Measurements from ENCODE around the gene CPZ. TPM values are rescaled to one million over a fixed set of nuclear protein-coding genes. Genes with fewer than 3 reads are reported as not detected.

The CPZ gene
- total RNA-seq, 1 donor from 2014 or later: 4.9 TPM

DNA sequence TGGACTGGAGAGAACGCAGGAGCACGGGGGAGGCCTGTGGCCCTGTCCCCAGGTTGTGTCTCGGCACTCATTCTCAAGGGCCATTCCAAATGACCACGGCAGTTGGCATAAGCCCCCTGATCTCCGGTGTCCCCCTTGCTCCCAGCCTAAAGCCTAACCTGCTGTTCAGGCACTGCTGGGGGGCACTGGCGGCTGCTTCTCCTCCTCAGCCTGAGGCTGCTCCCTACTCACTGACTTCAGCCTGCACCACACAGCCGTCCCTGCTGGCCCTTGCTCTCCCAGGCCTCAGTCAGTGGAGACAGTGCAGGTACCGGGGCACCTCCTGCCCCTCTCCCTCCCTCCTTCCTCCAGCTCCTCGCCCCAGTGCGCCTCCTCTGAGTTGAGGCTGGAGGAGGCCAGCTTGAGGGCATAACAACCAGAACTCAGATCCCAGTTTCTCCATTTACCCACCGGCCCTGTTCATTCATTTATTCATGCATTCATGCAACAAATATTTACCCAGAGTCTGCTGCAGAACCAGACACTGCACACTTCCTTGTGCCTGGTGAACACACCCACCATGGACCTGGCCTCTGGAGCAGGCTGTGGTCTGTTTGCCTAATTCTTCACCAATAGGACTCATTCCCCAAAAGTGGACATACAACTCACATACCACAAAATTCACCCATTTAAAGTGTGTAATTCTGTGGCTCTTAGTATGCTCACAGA, 65.0 kb downstream of the CPZ start:
- Mint-ChIP-seq H3K36me3 (no peaks in the 10 kb centered on the region), H3K4me1 (ENCODE audit: unreplicated experiment) (peaks cover 4% of the 10 kb centered on the region), H3K27me3 (peaks cover 40% of the 10 kb centered on the region), H3K9me3 (no peaks in the 10 kb centered on the region), H3K4me3 (no peak overlapping the region), H3K27ac (no peak overlapping the region)
- peak; percentile 58 for DNase-seq (ENCODE audit: extremely low spot score, unreplicated experiment)
- no peak for TF ChIP-seq CTCF (conservative IDR thresholded peaks at IDR 0.05)

DNA sequence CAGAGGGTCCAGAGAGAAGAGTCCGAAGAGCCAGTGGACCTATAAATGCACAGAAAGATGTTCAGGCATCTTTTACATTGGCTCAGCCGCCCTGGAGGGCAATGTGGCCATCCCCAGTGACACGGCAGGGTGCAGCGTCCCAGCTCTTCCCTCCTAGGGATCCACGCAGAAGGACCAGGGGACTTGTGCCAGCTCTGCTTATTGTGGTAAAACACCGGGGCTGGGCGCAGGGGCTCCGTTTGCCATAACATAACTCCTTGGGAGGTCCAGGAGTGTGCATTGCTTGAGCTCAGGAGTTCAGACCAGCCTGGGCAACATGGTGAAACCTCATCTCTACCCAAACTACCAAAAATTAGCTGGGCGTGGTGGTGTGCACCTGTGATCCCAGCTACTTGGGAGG, 70.2 kb downstream of the CPZ start:
- no peak overlapping the region for H3K27ac Mint-ChIP-seq
- peaks cover 55% of the 10 kb centered on the region for H3K27me3 Mint-ChIP-seq
- no peak for TF ChIP-seq CTCF (conservative IDR thresholded peaks at IDR 0.05)
- H3K9me3 Mint-ChIP-seq: no peaks in the 10 kb centered on the region
- no peak overlapping the region for H3K4me3 Mint-ChIP-seq
- DNase-seq (ENCODE audit: extremely low spot score, unreplicated experiment): no peak
- peaks cover 4% of the 10 kb centered on the region for H3K4me1 Mint-ChIP-seq (ENCODE audit: unreplicated experiment)
- H3K36me3 Mint-ChIP-seq: no peaks in the 10 kb centered on the region

- Mint-ChIP-seq H3K36me3 (no peaks in the 10 kb centered on the region), H3K9me3 (no peaks in the 10 kb centered on the region), H3K4me1 (ENCODE audit: unreplicated experiment) (peaks cover 4% of the 10 kb centered on the region), H3K27ac (no peak overlapping the region), H3K4me3 (no peak overlapping the region), H3K27me3 (peaks cover 57% of the 10 kb centered on the region)
- no peak for TF ChIP-seq CTCF (conservative IDR thresholded peaks at IDR 0.05)
- DNase-seq (ENCODE audit: extremely low spot score, unreplicated experiment): no peak
Observed at GRCh38 chr4:8664031-8664805, 71.7 kb downstream of the CPZ start.

DNA sequence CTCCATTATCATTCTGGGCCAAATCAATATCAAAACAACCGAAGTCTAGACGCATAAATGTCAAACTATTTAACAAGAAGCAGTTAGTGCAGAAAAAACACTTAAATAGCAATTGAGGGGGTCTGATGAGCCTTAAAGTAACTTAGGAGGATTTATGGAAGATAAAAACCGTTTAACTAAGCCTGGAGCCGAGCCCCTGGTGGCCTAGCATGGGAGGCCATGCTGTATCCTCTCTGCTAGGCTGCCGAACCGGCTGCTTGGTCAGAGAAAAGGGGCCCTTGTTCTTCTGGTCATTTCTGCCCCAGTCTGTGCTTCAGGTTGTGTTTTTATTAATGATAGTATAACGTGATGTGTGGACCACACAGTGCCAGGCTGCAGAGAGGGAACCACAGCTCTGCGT, 72.4 kb downstream of the CPZ start:
- H3K27me3 Mint-ChIP-seq: peaks cover 61% of the 10 kb centered on the region
- DNase-seq (ENCODE audit: extremely low spot score, unreplicated experiment): no peak
- H3K27ac Mint-ChIP-seq: no peak overlapping the region
- H3K9me3 Mint-ChIP-seq: no peaks in the 10 kb centered on the region
- peaks cover 4% of the 10 kb centered on the region for H3K4me1 Mint-ChIP-seq (ENCODE audit: unreplicated experiment)
- TF ChIP-seq CTCF (conservative IDR thresholded peaks at IDR 0.05): peak; percentile 52
- H3K36me3 Mint-ChIP-seq: no peaks in the 10 kb centered on the region
- no peak overlapping the region for H3K4me3 Mint-ChIP-seq

- no peak for TF ChIP-seq CTCF (conservative IDR thresholded peaks at IDR 0.05)
- Mint-ChIP-seq H3K4me1 (ENCODE audit: unreplicated experiment) (peaks cover 1% of the 10 kb centered on the region), H3K36me3 (no peaks in the 10 kb centered on the region), H3K9me3 (no peaks in the 10 kb centered on the region), H3K4me3 (no peak overlapping the region), H3K27ac (no peak overlapping the region), H3K27me3 (peaks cover 60% of the 10 kb centered on the region)
- DNase-seq (ENCODE audit: extremely low spot score, unreplicated experiment): no peak
Observed at GRCh38 chr4:8665406-8666360, 73.1 kb downstream of the CPZ start.
